Progenitor cell of endocrine pancreas (in vitro differentiated cells): ENCODE measurements around the gene PEX13. TPM values are rescaled to one million over a fixed set of nuclear protein-coding genes. Genes with fewer than 3 reads are reported as not detected.
A peak's percentile ranks its signal among the peaks of the same experiment; 100 is the strongest.

Experiments used
- DNase-seq: peaks from one replicate; pipeline ENCODE4 v3.0.0; 2021; ENCODE audit warnings: low spot score; ENCODE audit not compliant: unreplicated experiment
- H3K27ac Mint-ChIP-seq: 2 replicates; pipeline ENCODE4 v1.8.0; 2021; ENCODE audit warnings: mild to moderate bottlenecking, moderate library complexity, mixed read lengths
- H3K27me3 Mint-ChIP-seq: 2 replicates; pipeline ENCODE4 v1.8.0; 2021; ENCODE audit warnings: mixed read lengths
- H3K36me3 Mint-ChIP-seq: 2 replicates; pipeline ENCODE4 v1.8.0; 2022; ENCODE audit warnings: mixed read lengths; ENCODE audit not compliant: insufficient read depth
- H3K4me1 Mint-ChIP-seq: 2 replicates; pipeline ENCODE4 v1.8.0; 2021; ENCODE audit warnings: low read depth, mixed read lengths
- H3K4me3 Mint-ChIP-seq: 2 replicates; pipeline ENCODE4 v1.8.0; 2021; ENCODE audit warnings: low read depth, mild to moderate bottlenecking, moderate library complexity, mixed read lengths
- H3K9me3 Mint-ChIP-seq: 2 replicates; pipeline ENCODE4 v1.8.0; 2021; ENCODE audit warnings: low read depth, mixed read lengths
- CTCF ChIP-seq: fragments of 200-600 bp; sonication (generic); IDR thresholded peaks from one replicate; pipeline ENCODE4 v1.5.0; 2021; ENCODE audit warnings: antibody characterized with exemption, mild to moderate bottlenecking; ENCODE audit not compliant: unreplicated experiment
- long read RNA-seq: library from polyadenylated mRNA; unstranded; transcript quantifications from one replicate; pipeline ENCODE4 v2.0.0, GENCODE V29; 2020
- total RNA-seq: library from RNA; stranded (reverse); gene quantifications from 2 replicates; pipeline ENCODE4 v1.2.1, GENCODE V29; 2021

PEX13 gene, protein sequence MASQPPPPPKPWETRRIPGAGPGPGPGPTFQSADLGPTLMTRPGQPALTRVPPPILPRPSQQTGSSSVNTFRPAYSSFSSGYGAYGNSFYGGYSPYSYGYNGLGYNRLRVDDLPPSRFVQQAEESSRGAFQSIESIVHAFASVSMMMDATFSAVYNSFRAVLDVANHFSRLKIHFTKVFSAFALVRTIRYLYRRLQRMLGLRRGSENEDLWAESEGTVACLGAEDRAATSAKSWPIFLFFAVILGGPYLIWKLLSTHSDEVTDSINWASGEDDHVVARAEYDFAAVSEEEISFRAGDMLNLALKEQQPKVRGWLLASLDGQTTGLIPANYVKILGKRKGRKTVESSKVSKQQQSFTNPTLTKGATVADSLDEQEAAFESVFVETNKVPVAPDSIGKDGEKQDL
- total RNA-seq: 34.0 and 37.6 TPM in 2 replicates
- long read RNA-seq, full-length matches to known transcripts: 124 of 156 reads
- long read RNA-seq, partial matches to known transcripts: 13 of 156 reads
- long read RNA-seq, other reads (novel, unspliced or antisense): 19 of 156 reads

- peaks cover 3% of the 10 kb centered on the region for H3K9me3 Mint-ChIP-seq
- H3K4me1 Mint-ChIP-seq: peaks cover 19% of the 10 kb centered on the region
- DNase-seq: peak; percentile 47
- peaks cover 20% of the 10 kb centered on the region for H3K36me3 Mint-ChIP-seq
- no peaks in the 10 kb centered on the region for H3K27me3 Mint-ChIP-seq
- peak within 1 kb of the TSS; percentile 99 for H3K27ac Mint-ChIP-seq
- TF ChIP-seq CTCF: no peak
- H3K4me3 Mint-ChIP-seq: peak within 1 kb of the TSS; percentile 96
Measured at GRCh38 chr2:61017556-61018317, at the start of gene PEX13, which contains the start of gene PUS10. TSS of gene PEX13 (plus strand) at chr2:61017720. CDS start at chr2:61017760, 40 bp downstream. TSS of gene PUS10 (minus strand) at chr2:61018255. CDS start at chr2:61011890, 6,365 bp downstream.

GRCh38 chr2:60972889-60973656 lies 44.4 kb upstream of the PEX13 start:
- Mint-ChIP-seq H3K36me3 (no peaks in the 10 kb centered on the region), H3K27ac (no peak overlapping the region), H3K4me1 (peaks cover 3% of the 10 kb centered on the region), H3K27me3 (no peaks in the 10 kb centered on the region), H3K4me3 (no peak overlapping the region), H3K9me3 (no peaks in the 10 kb centered on the region)
- no peak for DNase-seq
- no peak for TF ChIP-seq CTCF

DNA sequence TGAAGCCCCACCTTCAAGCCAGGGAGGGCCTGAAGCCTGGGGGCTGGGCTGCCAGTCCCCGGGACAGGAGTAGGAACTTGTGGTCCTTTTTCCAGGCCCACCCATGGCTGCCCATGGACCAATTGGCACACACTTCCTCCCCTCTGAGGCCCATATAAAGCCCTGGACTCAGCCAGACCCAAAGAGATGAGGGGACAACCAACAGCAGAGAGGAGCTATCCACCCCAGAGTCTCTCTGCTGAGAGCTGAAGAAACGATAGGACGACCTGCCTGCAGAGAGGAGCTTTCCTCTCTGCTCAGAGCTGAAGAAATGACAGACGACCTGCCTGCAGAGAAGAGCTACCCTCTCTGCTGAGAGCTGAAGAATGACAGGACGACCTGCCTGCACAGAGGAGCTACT lies 43.8 kb upstream of the PEX13 start:
- no peaks in the 10 kb centered on the region for H3K27me3 Mint-ChIP-seq

GRCh38 chr2:60974652-60975051 lies 42.9 kb upstream of the PEX13 start:
- H3K4me1 Mint-ChIP-seq: peaks cover 3% of the 10 kb centered on the region

More for the DNA sequence above, 43.8 kb upstream of the PEX13 start:
- no peak for DNase-seq
- no peak for TF ChIP-seq CTCF
- no peaks in the 10 kb centered on the region for H3K9me3 Mint-ChIP-seq
- H3K36me3 Mint-ChIP-seq: no peaks in the 10 kb centered on the region
- no peak overlapping the region for H3K27ac Mint-ChIP-seq
- H3K4me1 Mint-ChIP-seq: peaks cover 3% of the 10 kb centered on the region
- no peak overlapping the region for H3K4me3 Mint-ChIP-seq

More at GRCh38 chr2:60974652-60975051, 42.9 kb upstream of the PEX13 start:
- TF ChIP-seq CTCF: no peak
- no peaks in the 10 kb centered on the region for H3K9me3 Mint-ChIP-seq
- no peak overlapping the region for H3K27ac Mint-ChIP-seq
- no peak for DNase-seq
- no peaks in the 10 kb centered on the region for H3K27me3 Mint-ChIP-seq
- no peak overlapping the region for H3K4me3 Mint-ChIP-seq
- H3K36me3 Mint-ChIP-seq: no peaks in the 10 kb centered on the region
